Hindlimb muscle (tissue), 1 donor: Measurements from ENCODE around the gene FBLN1. TPM values are rescaled to one million over a fixed set of nuclear protein-coding genes. Genes with fewer than 3 reads are reported as not detected.
A peak's percentile ranks its signal among the peaks of the same experiment; 100 is the strongest.
"Not testable (repeated sequence)": the region's sequence is repeated elsewhere in the genome, so short reads cannot be mapped to it uniquely, and the experiment has no call there.

ENCODE experiments used
- DNase-seq: peaks from one replicate; pipeline ENCODE4 v3.0.0-alpha.2; 2013
- polyA plus RNA-seq: library from polyadenylated mRNA; unstranded; fragments of 120-200 nt; gene quantifications from one replicate; pipeline ENCODE4 v1.2.1, GENCODE V29; 2013; ENCODE audit not compliant: insufficient read length

The FBLN1 gene
- polyA plus RNA-seq, 1 donor, result 134 TPM

GRCh38 chr22:45585946-45586540, 83.4 kb downstream of the FBLN1 start:
- DNase-seq, result no peak

- DNase-seq, result no peak
These were observed 84.1 kb downstream of the FBLN1 start for GRCh38 chr22:45586651-45587405.

- no peak for DNase-seq
These were observed 85.2 kb downstream of the FBLN1 start for GRCh38 chr22:45587638-45588505.

DNA sequence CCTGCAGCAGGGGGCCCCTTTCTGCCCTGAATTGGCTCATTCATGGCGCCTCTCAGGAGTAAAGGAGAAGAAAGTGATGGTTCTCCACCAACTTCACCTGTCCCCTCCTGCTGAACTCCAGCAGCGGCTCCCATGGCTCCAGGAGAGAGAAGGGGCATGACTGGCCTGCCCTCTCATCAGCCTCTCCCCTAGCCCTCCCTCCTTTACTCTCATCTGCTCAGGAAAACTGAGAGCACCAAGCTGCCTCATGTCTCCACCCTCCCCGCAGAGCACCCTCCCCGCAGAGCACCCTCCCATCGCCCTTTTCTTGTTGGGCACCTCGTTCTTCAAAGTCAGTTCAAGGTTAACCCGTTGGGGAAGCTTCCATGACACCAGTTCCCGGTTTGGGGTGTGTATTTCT, 86.9 kb downstream of the FBLN1 start:
- DNase-seq, result no peak

- DNase-seq, result no peak
These were observed 87.6 kb downstream of the FBLN1 start for GRCh38 chr22:45590262-45590661.

- DNase-seq, result not testable (repeated sequence)
These were observed 89.0 kb downstream of the FBLN1 start for GRCh38 chr22:45591633-45592213.

- DNase-seq, result no peak
These were observed 91.6 kb downstream of the FBLN1 start for GRCh38 chr22:45594123-45594941.

DNA sequence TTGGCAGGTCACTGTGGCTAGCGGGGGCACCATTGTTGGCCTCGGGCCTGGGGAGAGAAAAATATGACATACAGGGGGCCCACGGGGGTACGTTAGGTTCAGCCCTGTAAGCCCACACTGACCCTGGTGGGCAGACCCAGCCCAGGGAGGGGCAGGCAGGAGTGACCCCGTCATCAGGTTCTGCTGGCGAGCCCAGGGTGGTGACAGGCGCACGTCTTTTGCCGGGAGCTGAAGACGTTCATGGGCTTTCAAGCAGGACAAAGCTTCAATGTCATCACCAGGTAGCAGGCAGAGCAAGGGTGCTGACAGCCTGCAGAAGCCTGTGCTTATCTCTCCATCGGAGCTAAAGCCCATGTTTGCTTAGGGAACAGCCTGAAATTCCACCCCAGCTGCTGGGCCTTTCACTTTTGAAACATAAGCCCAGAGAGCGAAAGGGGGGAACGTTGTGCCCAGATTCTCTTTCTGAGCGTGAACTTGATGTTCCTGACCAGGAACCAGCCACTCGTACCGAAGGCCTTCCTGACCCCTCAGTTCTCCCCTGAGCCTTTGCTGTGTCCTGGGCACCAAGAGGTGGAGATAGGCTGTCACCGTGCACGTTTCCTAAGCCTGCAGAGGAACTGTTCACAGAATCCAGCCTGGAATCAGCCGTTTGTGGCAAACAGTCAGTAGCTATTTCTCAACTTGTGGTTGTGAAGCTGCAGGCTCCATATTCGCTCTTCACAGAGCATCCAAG, 94.9 kb downstream of the FBLN1 start:
- DNase-seq, result no peak

- no peak for DNase-seq
These were observed 96.0 kb downstream of the FBLN1 start for GRCh38 chr22:45598596-45599217.

GRCh38 chr22:45599836-45600577, 97.3 kb downstream of the FBLN1 start:
- no peak for DNase-seq

DNA sequence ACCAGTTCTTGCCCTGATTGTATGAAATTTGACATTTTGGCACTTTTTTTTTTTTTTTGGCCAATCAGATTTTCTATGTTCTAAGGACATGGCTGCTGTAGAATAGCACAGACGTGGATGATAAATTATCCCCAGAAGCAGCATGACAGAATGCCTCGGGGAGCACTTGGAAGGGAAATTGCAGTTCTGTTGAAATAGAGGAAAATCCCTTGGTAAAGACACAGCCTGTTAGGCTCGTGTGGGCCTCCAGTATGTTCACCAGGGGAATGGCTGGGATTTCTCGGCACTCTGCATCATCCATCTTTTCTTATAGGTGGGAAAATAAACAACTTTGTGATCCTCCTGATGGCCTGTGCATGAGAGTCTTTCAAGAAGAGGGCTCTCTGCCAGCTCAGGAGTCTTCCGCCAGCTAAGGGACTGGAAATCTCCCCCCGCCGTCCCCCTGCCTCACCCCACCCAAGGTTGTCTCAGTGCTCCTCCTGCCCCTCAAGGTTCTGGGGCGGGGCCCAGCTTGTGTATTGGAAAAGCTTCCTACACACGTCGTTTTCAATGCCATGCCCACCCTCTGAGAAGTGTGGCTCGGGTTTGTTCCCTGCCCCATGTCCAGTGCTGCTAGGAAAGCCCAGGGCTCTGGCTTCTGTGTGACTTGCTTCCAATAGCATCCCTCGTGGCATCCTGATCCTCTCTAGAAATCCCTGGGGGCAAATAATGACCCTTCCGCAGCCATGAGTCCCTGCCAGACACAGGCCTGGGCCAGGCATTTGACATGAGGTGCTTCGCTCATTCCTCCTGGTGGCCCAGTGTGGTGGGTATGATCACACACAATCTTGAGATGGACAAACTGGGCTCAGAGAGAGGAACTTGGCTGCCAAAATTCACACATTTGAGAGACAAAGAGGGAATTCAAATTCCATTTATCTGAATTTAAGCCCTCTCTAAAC, 98.4 kb downstream of the FBLN1 start:
- no peak for DNase-seq

- no peak for DNase-seq
These were observed 99.5 kb downstream of the FBLN1 start for GRCh38 chr22:45602004-45602733.

- DNase-seq, result no peak
These were observed 100.3 kb downstream of the FBLN1 start for GRCh38 chr22:45602824-45603595.

DNA sequence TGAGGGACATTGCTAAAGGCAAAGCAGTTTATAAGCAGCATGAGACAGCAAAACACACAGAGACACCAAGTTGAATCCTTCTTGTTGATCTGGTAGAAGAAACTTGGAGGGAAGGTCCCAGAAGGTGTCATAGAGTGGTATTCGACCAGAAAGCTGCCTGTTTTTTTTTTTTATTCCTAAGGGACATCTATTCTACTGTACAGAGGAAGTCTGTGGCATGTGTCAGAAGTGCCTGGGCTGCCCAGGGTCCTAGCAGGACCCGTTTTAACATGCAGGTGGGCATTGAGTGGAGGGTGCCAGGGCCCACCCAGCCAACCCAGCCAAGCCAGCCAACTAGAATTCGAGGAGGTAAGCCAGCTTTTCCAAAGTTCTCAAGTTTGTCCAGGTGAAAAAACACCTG, 100.9 kb downstream of the FBLN1 start:
- no peak for DNase-seq

DNA sequence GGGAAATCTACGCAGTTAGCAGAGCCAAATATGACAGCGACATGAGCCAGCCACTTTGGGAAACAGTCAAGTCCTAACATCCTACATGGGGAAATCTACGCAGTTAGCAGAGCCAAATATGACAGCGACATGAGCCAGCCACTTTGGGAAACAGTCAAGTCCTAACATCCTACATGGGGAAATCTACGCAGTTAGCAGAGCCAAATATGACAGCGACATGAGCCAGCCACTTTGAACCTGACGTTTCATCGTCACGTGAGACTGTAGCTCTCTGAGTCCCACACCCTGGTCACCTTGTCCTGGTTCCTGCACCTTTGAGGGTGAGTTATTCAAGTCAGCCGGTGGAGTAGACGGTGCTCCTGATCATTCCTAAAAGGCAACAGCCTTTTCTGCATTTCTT, 105.4 kb downstream of the FBLN1 start:
- DNase-seq, result not testable (repeated sequence)

DNA sequence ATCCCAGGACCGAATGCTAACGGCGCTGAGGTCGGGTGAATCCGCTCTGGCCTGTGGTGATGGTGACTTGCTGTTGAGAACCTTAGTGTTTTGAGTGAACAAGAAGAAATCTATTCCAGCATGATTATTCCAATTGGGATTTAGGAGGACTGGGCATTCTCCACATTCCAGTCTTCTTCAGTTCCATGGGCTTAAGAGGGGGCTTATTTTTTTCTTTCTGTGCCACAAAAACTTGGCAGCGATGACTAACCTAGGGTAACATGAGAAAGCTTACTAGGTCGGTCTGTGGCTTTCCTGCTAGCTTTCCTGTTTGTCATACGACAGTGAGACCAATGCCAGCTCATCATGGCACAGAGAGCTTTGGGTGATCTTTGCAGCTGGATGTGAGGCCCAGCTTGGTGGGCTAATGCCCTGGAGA, 106.1 kb downstream of the FBLN1 start:
- no peak for DNase-seq

- peak; percentile 67 for DNase-seq
These were observed 109.8 kb downstream of the FBLN1 start for GRCh38 chr22:45612451-45612901.
